OCI-LY1 (cell line): Measurements from ENCODE around the gene CHCHD1.

Experiments used
- H2AFZ ChIP-seq: fragments of 200-600 bp; sonication (generic), shearing (Covaris generic); 2 replicates; pipeline ENCODE4 v1.6.0; 2014; ENCODE audit warnings: antibody characterized with exemption, mild to moderate bottlenecking, low read length
- H3F3A ChIP-seq: fragments of 200-600 bp; sonication (generic), shearing (Covaris generic); 2 replicates; pipeline ENCODE4 v1.6.0; 2014; ENCODE audit warnings: mild to moderate bottlenecking, antibody characterized with exemption, low read length, moderate library complexity; ENCODE audit not compliant: insufficient read depth
- H3K27ac ChIP-seq: fragments of 200-600 bp; sonication (generic); 2 replicates; pipeline ENCODE4 v1.5.1; 2014; ENCODE audit warnings: low read length, mixed run types, mild to moderate bottlenecking, low read depth; ENCODE audit not compliant: poor library complexity, severe bottlenecking
- H3K27me3 ChIP-seq: fragments of 200-600 bp; sonication (generic); 2 replicates; pipeline ENCODE4 v1.6.0; 2014; ENCODE audit warnings: antibody characterized with exemption, mild to moderate bottlenecking, low read length, moderate library complexity; ENCODE audit not compliant: insufficient read depth
- H3K36me3 ChIP-seq: fragments of 200-600 bp; sonication (generic); 2 replicates; pipeline ENCODE4 v1.6.1; 2014; ENCODE audit warnings: mild to moderate bottlenecking, antibody characterized with exemption, low read length, moderate library complexity, mixed read lengths; ENCODE audit not compliant: insufficient read depth
- H3K4me1 ChIP-seq: fragments of 200-600 bp; sonication (generic); 2 replicates; pipeline ENCODE4 v1.5.1; 2014; ENCODE audit warnings: mild to moderate bottlenecking, low read length, moderate library complexity; ENCODE audit not compliant: insufficient read depth, severe bottlenecking
- H3K4me2 ChIP-seq: fragments of 200-600 bp; sonication (generic), shearing (Covaris generic); 2 replicates; pipeline ENCODE4 v1.6.1; 2014; ENCODE audit warnings: low read length
- H3K4me3 ChIP-seq: fragments of 200-600 bp; sonication (generic); 2 replicates; pipeline ENCODE4 v1.5.1; 2014; ENCODE audit warnings: low read length, low read depth, mild to moderate bottlenecking, mixed read lengths; ENCODE audit not compliant: poor library complexity, severe bottlenecking
- H3K79me2 ChIP-seq: fragments of 200-600 bp; shearing (Covaris generic); 2 replicates; pipeline ENCODE4 v1.6.1; 2016; ENCODE audit warnings: mixed run types, low read length, mixed read lengths; ENCODE audit not compliant: insufficient read depth
- H3K9ac ChIP-seq: fragments of 200-600 bp; sonication (generic), shearing (Covaris generic); 2 replicates; pipeline ENCODE4 v1.6.1; 2014; ENCODE audit warnings: mild to moderate bottlenecking, low read length, mixed read lengths
- H3K9me2 ChIP-seq: fragments of 200-600 bp; sonication (generic), shearing (Covaris generic); 2 replicates; pipeline ENCODE4 v1.6.1; 2014; ENCODE audit warnings: low read depth, mild to moderate bottlenecking, low read length, mixed read lengths
- H3K9me3 ChIP-seq: fragments of 200-600 bp; shearing (Covaris generic); 2 replicates; pipeline ENCODE4 v1.6.1; 2014; ENCODE audit warnings: low read length, mixed read lengths
- H4K20me1 ChIP-seq: fragments of 200-600 bp; sonication (generic), shearing (Covaris generic); 2 replicates; pipeline ENCODE4 v1.6.0; 2016; ENCODE audit warnings: mild to moderate bottlenecking, low read length; ENCODE audit not compliant: insufficient read depth
- CTCF ChIP-seq: fragments of 200-600 bp; sonication (generic), shearing (Covaris generic); IDR thresholded peaks from 2 replicates; pipeline ENCODE4 v1.5.1; 2017; ENCODE audit warnings: mild to moderate bottlenecking, antibody characterized with exemption, low read length, moderate library complexity, mixed read lengths
- EZH2 ChIP-seq: fragments of 200-600 bp; sonication (generic), shearing (Covaris generic); IDR thresholded peaks from 2 replicates; pipeline ENCODE4 v1.8.0; 2017; ENCODE audit warnings: borderline replicate concordance, mixed run types, mild to moderate bottlenecking, antibody characterized with exemption, low read length, moderate library complexity, mixed read lengths

CHCHD1 gene

GRCh38 chr10:73802276-73802991 is 20.6 kb downstream of the CHCHD1 start:
- no peak overlapping the region for H3K4me2 ChIP-seq
- no peak overlapping the region for H2AFZ ChIP-seq
- H3K4me3 ChIP-seq, result no peak overlapping the region
- no peak overlapping the region for H3K27ac ChIP-seq
- no peaks in the 10 kb centered on the region for H4K20me1 ChIP-seq
- no peaks in the 10 kb centered on the region for H3K27me3 ChIP-seq
- H3K9me3 ChIP-seq, result no peaks in the 10 kb centered on the region
- H3F3A ChIP-seq, result no peaks in the 10 kb centered on the region
- TF ChIP-seq EZH2 (no peak), CTCF (no peak)
- H3K79me2 ChIP-seq, result no peaks in the 10 kb centered on the region
- H3K9ac ChIP-seq, result no peak overlapping the region
- H3K9me2 ChIP-seq, result no peaks in the 10 kb centered on the region
- H3K4me1 ChIP-seq, result no peaks in the 10 kb centered on the region
- H3K36me3 ChIP-seq, result peaks cover 88% of the 10 kb centered on the region

- peaks cover 90% of the 10 kb centered on the region for H3K36me3 ChIP-seq
- H3K4me2 ChIP-seq, result no peak overlapping the region
- no peak overlapping the region for H3K9ac ChIP-seq
- H3K27ac ChIP-seq, result no peak overlapping the region
- no peaks in the 10 kb centered on the region for H3F3A ChIP-seq
- no peak overlapping the region for H2AFZ ChIP-seq
- no peaks in the 10 kb centered on the region for H3K9me3 ChIP-seq
- no peaks in the 10 kb centered on the region for H3K9me2 ChIP-seq
- H4K20me1 ChIP-seq, result no peaks in the 10 kb centered on the region
- TF ChIP-seq CTCF (no peak), EZH2 (no peak)
- no peaks in the 10 kb centered on the region for H3K4me1 ChIP-seq
- H3K27me3 ChIP-seq, result no peaks in the 10 kb centered on the region
- H3K79me2 ChIP-seq, result no peaks in the 10 kb centered on the region
- no peak overlapping the region for H3K4me3 ChIP-seq
Observed at GRCh38 chr10:73803680-73804286, 21.9 kb downstream of the CHCHD1 start.

GRCh38 chr10:73806176-73806950 is 24.5 kb downstream of the CHCHD1 start:
- H3K36me3 ChIP-seq, result peaks cover 70% of the 10 kb centered on the region
- no peaks in the 10 kb centered on the region for H3K27me3 ChIP-seq
- no peaks in the 10 kb centered on the region for H3K79me2 ChIP-seq
- H2AFZ ChIP-seq, result no peak overlapping the region
- H3K9me2 ChIP-seq, result no peaks in the 10 kb centered on the region
- H3K4me2 ChIP-seq, result no peak overlapping the region
- no peak overlapping the region for H3K9ac ChIP-seq
- TF ChIP-seq CTCF, result no peak
- no peak overlapping the region for H3K27ac ChIP-seq
- no peak overlapping the region for H3K4me3 ChIP-seq
- no peaks in the 10 kb centered on the region for H4K20me1 ChIP-seq
- no peaks in the 10 kb centered on the region for H3F3A ChIP-seq
- no peaks in the 10 kb centered on the region for H3K9me3 ChIP-seq
- H3K4me1 ChIP-seq, result peaks cover 5% of the 10 kb centered on the region
